CD14-positive monocyte (primary cell): ENCODE measurements around the gene KIF1A. TPM values are rescaled to one million over a fixed set of nuclear protein-coding genes. Genes with fewer than 3 reads are reported as not detected.

Experiments
- DNase-seq, 3 donors: peaks; one replicate each; pipeline ENCODE4 v3.0.0-alpha.2; 2011 to 2022
- H2AFZ ChIP-seq: 2 replicates; pipeline ENCODE4 v1.6.0; 2012; ENCODE audit warnings: mild to moderate bottlenecking, low read depth, low read length, inconsistent platforms; ENCODE audit not compliant: insufficient read depth, poor library complexity, severe bottlenecking
- H3K27ac ChIP-seq, 2 donors: 1 replicate in 1 of 2; 2 replicates in 1 of 2; pipeline ENCODE4 v1.5.1; 2012 to 2013; ENCODE audit warnings: low read length in 2 of 2, control low read depth in 1 of 2, inconsistent platforms in 1 of 2, low read depth in 1 of 2, mild to moderate bottlenecking in 1 of 2
- H3K27me3 ChIP-seq, 2 donors: one replicate each; pipeline versions ENCODE4 v1.6.0 to v1.6.1; 2011 to 2013; ENCODE audit warnings: low read length in 2 of 2; ENCODE audit not compliant: control insufficient read depth in 2 of 2, insufficient read depth in 2 of 2
- H3K36me3 ChIP-seq, 2 donors: replicated peaks in 1 of 2; 1 replicate in 1 of 2; 2 replicates in 1 of 2; pipeline versions ENCODE4 v1.5.1 to v1.6.1; 2012 to 2013; ENCODE audit warnings: low read length in 2 of 2, control low read depth in 1 of 2, inconsistent platforms in 1 of 2, mild to moderate bottlenecking in 1 of 2; ENCODE audit not compliant: insufficient read depth in 2 of 2, control insufficient read depth in 1 of 2
- H3K4me1 ChIP-seq, 2 donors: 1 replicate in 1 of 2; 2 replicates in 1 of 2; pipeline versions ENCODE4 v1.5.1 to v1.6.1; 2012 to 2013; ENCODE audit warnings: low read length in 2 of 2, control low read depth in 1 of 2, inconsistent platforms in 1 of 2, mild to moderate bottlenecking in 1 of 2, moderate library complexity in 1 of 2; ENCODE audit not compliant: insufficient read depth in 2 of 2, control insufficient read depth in 1 of 2
- H3K4me2 ChIP-seq: replicated peaks from 2 replicates; pipeline ENCODE3; 2012; ENCODE audit warnings: low read length, moderate library complexity, mild to moderate bottlenecking; ENCODE audit not compliant: poor library complexity, severe bottlenecking; ENCODE audit errors: extremely low read depth
- H3K4me3 ChIP-seq, 3 experiments: fragments of 200-600 bp in 1 of 3; sonication (generic) in 1 of 3; replicated peaks in 1 of 3; 1 replicate in 2 of 3; 2 replicates in 1 of 3; pipeline ENCODE4 v1.5.1; 2011 to 2013; ENCODE audit warnings: low read length in 3 of 3, mild to moderate bottlenecking in 3 of 3, control low read depth in 2 of 3, low read depth in 2 of 3, inconsistent platforms in 1 of 3, moderate library complexity in 1 of 3
- H3K79me2 ChIP-seq: 2 replicates; pipeline ENCODE4 v1.6.0; 2012; ENCODE audit warnings: mild to moderate bottlenecking, control low read depth, inconsistent platforms, low read length, moderate library complexity; ENCODE audit not compliant: insufficient read depth
- H3K9ac ChIP-seq: 2 replicates; pipeline ENCODE4 v1.6.0; 2017; ENCODE audit warnings: low read length, mild to moderate bottlenecking; ENCODE audit not compliant: insufficient read depth, poor library complexity, severe bottlenecking
- H3K9me3 ChIP-seq, 2 donors: replicated peaks in 1 of 2; 1 replicate in 1 of 2; 2 replicates in 1 of 2; pipeline versions ENCODE4 v1.5.1 to v1.6.1; 2012 to 2013; ENCODE audit warnings: low read length in 2 of 2, control low read depth in 1 of 2; ENCODE audit not compliant: control insufficient read depth in 1 of 2, insufficient read depth in 1 of 2
- H4K20me1 ChIP-seq: 2 replicates; pipeline ENCODE4 v1.6.0; 2012; ENCODE audit warnings: mild to moderate bottlenecking, low read length, control low read depth, moderate library complexity; ENCODE audit not compliant: insufficient read depth
- H3K27ac Mint-ChIP-seq, 7 donors: one replicate each; pipeline ENCODE4 v1.8.0; 2020; ENCODE audit warnings: mild to moderate bottlenecking in 7 of 7, mixed read lengths in 7 of 7, moderate library complexity in 6 of 7, inconsistent platforms in 2 of 7
- H3K27me3 Mint-ChIP-seq, 3 donors: one replicate each; pipeline ENCODE4 v1.8.0; 2021 to 2022; ENCODE audit warnings: low read depth in 3 of 3, mild to moderate bottlenecking in 3 of 3, mixed read lengths in 3 of 3, moderate library complexity in 3 of 3, inconsistent platforms in 1 of 3
- H3K36me3 Mint-ChIP-seq, 2 donors: one replicate each; pipeline ENCODE4 v1.8.0; 2020; ENCODE audit warnings: mixed read lengths in 2 of 2, inconsistent platforms in 1 of 2, mild to moderate bottlenecking in 1 of 2
- H3K4me1 Mint-ChIP-seq: one replicate; pipeline ENCODE4 v1.8.0; 2020; ENCODE audit warnings: mild to moderate bottlenecking, mixed read lengths
- H3K4me3 Mint-ChIP-seq, 2 donors: one replicate each; pipeline ENCODE4 v1.8.0; 2020; ENCODE audit warnings: mild to moderate bottlenecking in 2 of 2, mixed read lengths in 2 of 2, moderate library complexity in 1 of 2
- H3K9me3 Mint-ChIP-seq, 7 donors: one replicate each; pipeline ENCODE4 v1.8.0; 2020 to 2022; ENCODE audit warnings: mixed read lengths in 7 of 7, mild to moderate bottlenecking in 6 of 7, moderate library complexity in 6 of 7, inconsistent platforms in 2 of 7
- WGBS: methylation state at CpG from one replicate; pipeline ENCODE4 v1.1.5; 2013; ENCODE audit warnings: missing lambda C conversion rate; ENCODE audit not compliant: insufficient coverage; 5-methylcytosine and 5-hydroxymethylcytosine counted together
- intact Hi-C, 2 donors: fragments of 100-400 bp; cut with micrococcal nuclease; formaldehyde crosslinking; loops; one replicate each; pipeline versions ENCODE4 v1.15.0 to v1.15.1; 2023
- polyA plus RNA-seq, 3 donors: library from polyadenylated mRNA; depleted of rRNA in 1 of 3; unstranded in 2 of 3; stranded (reverse) in 1 of 3; fragments of 300-500 nt in 2 of 3; fragments of >200 nt in 1 of 3; fragmentation: Illumina TruSeq in 2 of 3; gene quantifications; 1 replicate in 2 of 3; 2 replicates in 1 of 3; pipeline ENCODE4 v1.2.3, GENCODE V29; 2012 to 2021
- TF ChIP-seq, protein P1 (sequence below): fragments of 200-600 bp; IDR thresholded peaks from one replicate; pipeline ENCODE4 v1.8.0; 2022; ENCODE audit warnings: antibody characterized with exemption, mild to moderate bottlenecking

Gene KIF1A
- polyA plus RNA-seq, 3 donors, result not detected

DNA sequence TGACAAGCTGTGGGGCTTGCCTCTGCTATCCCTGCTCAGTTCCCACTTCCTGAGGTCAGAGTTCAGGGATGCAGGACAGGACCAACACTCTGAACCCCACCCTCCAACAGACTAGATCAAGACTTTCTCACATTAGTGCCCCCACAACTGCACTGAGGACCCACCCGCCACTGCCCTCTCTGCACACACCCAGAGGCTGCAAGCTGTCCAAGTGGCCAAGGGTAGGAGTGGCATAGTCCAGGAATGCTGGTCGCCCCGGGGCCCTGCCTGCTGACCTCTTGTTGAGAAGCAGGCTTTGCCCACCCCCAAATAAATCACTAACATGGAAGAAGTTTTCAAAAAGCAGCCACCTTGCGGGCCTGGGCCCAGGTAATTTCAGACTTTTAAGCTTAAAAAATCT lies 5.5 kb upstream of the KIF1A start:
- Histone ChIP-seq H3K9me3 (peaks cover 8 to 21% of the 10 kb centered on the region in 2 donors), H3K4me1 (no peaks in the 10 kb centered on the region), H3K27ac (no peak overlapping the region), H3K27me3 (peaks cover 40 to 91% of the 10 kb centered on the region in 2 donors), H2AFZ (no peak overlapping the region), H3K79me2 (no peaks in the 10 kb centered on the region), H3K4me2 (no peak overlapping the region), H3K4me3 (no peak overlapping the region), H4K20me1 (no peaks in the 10 kb centered on the region), H3K9ac (no peak overlapping the region), H3K36me3 (no peaks in the 10 kb centered on the region)
- H3K27ac Mint-ChIP-seq, result no peak overlapping the region
- no peaks in the 10 kb centered on the region for H3K4me1 Mint-ChIP-seq
- TF ChIP-seq, protein P1, sequence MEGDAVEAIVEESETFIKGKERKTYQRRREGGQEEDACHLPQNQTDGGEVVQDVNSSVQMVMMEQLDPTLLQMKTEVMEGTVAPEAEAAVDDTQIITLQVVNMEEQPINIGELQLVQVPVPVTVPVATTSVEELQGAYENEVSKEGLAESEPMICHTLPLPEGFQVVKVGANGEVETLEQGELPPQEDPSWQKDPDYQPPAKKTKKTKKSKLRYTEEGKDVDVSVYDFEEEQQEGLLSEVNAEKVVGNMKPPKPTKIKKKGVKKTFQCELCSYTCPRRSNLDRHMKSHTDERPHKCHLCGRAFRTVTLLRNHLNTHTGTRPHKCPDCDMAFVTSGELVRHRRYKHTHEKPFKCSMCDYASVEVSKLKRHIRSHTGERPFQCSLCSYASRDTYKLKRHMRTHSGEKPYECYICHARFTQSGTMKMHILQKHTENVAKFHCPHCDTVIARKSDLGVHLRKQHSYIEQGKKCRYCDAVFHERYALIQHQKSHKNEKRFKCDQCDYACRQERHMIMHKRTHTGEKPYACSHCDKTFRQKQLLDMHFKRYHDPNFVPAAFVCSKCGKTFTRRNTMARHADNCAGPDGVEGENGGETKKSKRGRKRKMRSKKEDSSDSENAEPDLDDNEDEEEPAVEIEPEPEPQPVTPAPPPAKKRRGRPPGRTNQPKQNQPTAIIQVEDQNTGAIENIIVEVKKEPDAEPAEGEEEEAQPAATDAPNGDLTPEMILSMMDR, result no peak
- peaks cover 47 to 81% (median 76%) of the 10 kb centered on the region in 3 donors for H3K27me3 Mint-ChIP-seq
- peaks cover 6 to 22% (median 11%) of the 10 kb centered on the region in 7 donors for H3K9me3 Mint-ChIP-seq
- no peak for DNase-seq
- H3K36me3 Mint-ChIP-seq, result no peaks in the 10 kb centered on the region
- H3K4me3 Mint-ChIP-seq, result peak overlapping the region in 1 of 2 donors; percentile 6
- intact Hi-C loops, result no loop called here
- WGBS, result no CpG with 5 or more reads among the region's 4 CpGs

DNA sequence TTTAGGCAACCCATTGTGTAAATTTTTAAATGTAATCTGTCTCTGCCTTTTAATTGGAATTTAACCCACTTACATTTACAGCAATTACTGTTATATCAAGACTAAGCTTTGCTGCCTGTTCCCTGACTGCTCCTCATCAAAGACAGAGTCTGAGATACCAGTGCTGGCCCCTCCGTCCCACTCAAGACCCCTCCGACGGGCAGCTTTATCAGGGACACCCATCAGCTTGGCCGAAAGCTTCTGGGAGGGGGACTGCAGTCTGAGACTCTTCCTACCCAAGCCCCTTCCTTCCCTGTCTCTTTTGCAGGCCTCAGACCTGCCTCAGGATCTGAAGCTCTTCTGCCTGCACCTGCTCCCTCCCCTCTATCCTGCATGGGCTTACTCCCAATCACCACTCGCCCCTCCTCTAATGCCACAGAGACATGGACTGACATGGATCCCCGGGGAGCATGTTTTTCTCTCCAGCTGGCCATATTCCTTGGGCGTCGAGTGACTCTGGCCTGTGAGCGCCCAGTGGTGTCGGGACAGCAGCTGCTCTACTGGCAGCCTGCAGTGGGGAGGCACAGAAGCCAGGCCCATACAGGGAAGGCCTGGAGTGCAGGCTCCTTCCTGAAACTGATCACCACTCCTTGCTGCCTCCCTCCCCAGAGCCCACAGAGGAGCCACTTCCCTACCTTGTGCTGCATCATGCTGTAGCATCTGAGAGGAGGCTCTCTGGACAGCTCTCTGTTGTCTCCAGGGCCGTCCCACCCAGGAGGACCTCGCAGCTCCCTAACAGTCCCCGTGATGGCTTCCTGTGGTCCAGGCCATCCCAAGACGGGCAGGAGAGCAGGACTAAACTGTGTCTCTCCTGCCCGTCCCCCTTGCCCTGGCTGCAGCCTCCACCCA lies 3.7 kb upstream of the KIF1A start:
- peaks cover 43 to 76% of the 10 kb centered on the region in 2 donors for H3K27me3 ChIP-seq
- H3K4me1 Mint-ChIP-seq, result no peaks in the 10 kb centered on the region
- H3K27me3 Mint-ChIP-seq, result peaks cover 39 to 80% (median 63%) of the 10 kb centered on the region in 3 donors
- H3K36me3 ChIP-seq, result no peaks in the 10 kb centered on the region
- H3K27ac ChIP-seq, result no peak overlapping the region
- H3K79me2 ChIP-seq, result no peaks in the 10 kb centered on the region
- no peaks in the 10 kb centered on the region for H3K4me1 ChIP-seq
- H3K9ac ChIP-seq, result no peak overlapping the region
- H3K4me2 ChIP-seq, result no peak overlapping the region
- no peak for DNase-seq
- H3K27ac Mint-ChIP-seq, result peak overlapping the region in 1 of 7 donors; percentile 46
- 90% methylated on average over 15 of the region's 15 CpGs for WGBS
- H3K4me3 Mint-ChIP-seq, result peak overlapping the region in 1 of 2 donors; percentile 42
- H4K20me1 ChIP-seq, result no peaks in the 10 kb centered on the region
- TF ChIP-seq, protein P1, result no peak
- H3K9me3 Mint-ChIP-seq, result peaks cover 6 to 22% (median 11%) of the 10 kb centered on the region in 7 donors
- no peaks in the 10 kb centered on the region for H3K36me3 Mint-ChIP-seq
- intact Hi-C loops, result no loop called here
- H3K4me3 ChIP-seq, result no peak overlapping the region
- peaks cover 8 to 22% of the 10 kb centered on the region in 2 donors for H3K9me3 ChIP-seq
- no peak overlapping the region for H2AFZ ChIP-seq
